Measurements from ENCODE around the gene CTBS.

The CTBS gene

GRCh38 chr1:84504580-84505492 is 69.4 kb downstream of the CTBS start:
- no peak for DNase-seq

GRCh38 chr1:84502927-84503326 is 71.3 kb downstream of the CTBS start:
- DNase-seq = no peak
